K562 (cell line): ENCODE data around the gene FCGR2B. TPM values are rescaled to one million over a fixed set of nuclear protein-coding genes. Genes with fewer than 3 reads are reported as not detected.
A peak's percentile ranks its signal among the peaks of the same experiment; 100 is the strongest.
"Not testable (repeated sequence)": the region's sequence is repeated elsewhere in the genome, so short reads cannot be mapped to it uniquely, and the experiment has no call there.

Experiments used
- CEBPB ChIP-seq: fragments of 450-650 bp; IDR thresholded peaks from 2 replicates; pipeline ENCODE4 v1.6.1; 2016; ENCODE audit warnings: missing genetic modification characterization, missing compliant biosample characterization
- CEBPG ChIP-seq, 3 experiments: fragments of 200-800 bp in 1 of 3; sonication (Bioruptor generic) in 1 of 3; sonication (generic) in 1 of 3; formaldehyde crosslinking in 1 of 3; IDR thresholded peaks in 2 of 3; conservative IDR thresholded peaks in 1 of 3; 2 replicates each; pipeline versions ENCODE4 v1.6.1 to v1.8.0; 2016 to 2022; ENCODE audit warnings: missing compliant biosample characterization in 2 of 3, missing genetic modification characterization in 2 of 3, mild to moderate bottlenecking in 1 of 3, missing genetic modification reagents in 1 of 3
- ELF4 ChIP-seq: fragments of 450-650 bp; formaldehyde crosslinking; IDR thresholded peaks from 2 replicates; pipeline ENCODE4 v1.4.0; 2022; ENCODE audit warnings: missing genetic modification characterization
- ETV5 ChIP-seq: sonication (generic); formaldehyde crosslinking; IDR thresholded peaks from 2 replicates; pipeline ENCODE4 v1.4.0; 2020; ENCODE audit warnings: low read depth, mild to moderate bottlenecking, missing genetic modification reagents
- FOXA3 ChIP-seq, 2 experiments: fragments of 450-650 bp in 1 of 2; sonication (generic) in 1 of 2; formaldehyde crosslinking; IDR thresholded peaks in 1 of 2; conservative IDR thresholded peaks in 1 of 2; 2 replicates each; pipeline versions ENCODE4 v1.4.0 to v1.8.0; 2020 to 2022; ENCODE audit warnings: mild to moderate bottlenecking in 2 of 2, missing genetic modification reagents in 1 of 2
- FOXK2 ChIP-seq, 2 experiments: fragments of 450-650 bp; IDR thresholded peaks in 1 of 2; conservative IDR thresholded peaks in 1 of 2; 2 replicates each; pipeline ENCODE4 v1.6.1; 2016; ENCODE audit warnings: low read depth in 2 of 2, mild to moderate bottlenecking in 1 of 2
- GABPA ChIP-seq: fragments of 200-800 bp; sonication (Bioruptor generic); conservative IDR thresholded peaks from 2 replicates; pipeline ENCODE4 v1.6.1; 2016; ENCODE audit warnings: low read depth, missing genetic modification characterization, missing compliant biosample characterization
- GATAD2A ChIP-seq: fragments of 450-650 bp; IDR thresholded peaks from 2 replicates; pipeline ENCODE4 v1.6.1; 2017
- HDAC1 ChIP-seq, 2 experiments: fragments of 450-650 bp; IDR thresholded peaks; 2 replicates each; pipeline ENCODE4 v1.6.1; 2016 to 2017; ENCODE audit warnings: inconsistent platforms in 1 of 2, mild to moderate bottlenecking in 1 of 2, moderate library complexity in 1 of 2
- MEIS2 ChIP-seq: fragments of 450-650 bp; IDR thresholded peaks from 2 replicates; pipeline ENCODE4 v1.6.1; 2014; ENCODE audit warnings: mild to moderate bottlenecking; ENCODE audit not compliant: partially characterized antibody
- NR2C1 ChIP-seq, 2 experiments: fragments of 450-650 bp; IDR thresholded peaks; 2 replicates each; pipeline ENCODE4 v1.6.1; 2017; ENCODE audit warnings: mild to moderate bottlenecking in 2 of 2, antibody characterized with exemption in 1 of 2, inconsistent platforms in 1 of 2, missing compliant biosample characterization in 1 of 2, missing genetic modification characterization in 1 of 2
- PBX2 ChIP-seq, 2 experiments: IDR thresholded peaks in 1 of 2; conservative IDR thresholded peaks in 1 of 2; 2 replicates each; pipeline ENCODE4 v1.6.1; 2016; ENCODE audit warnings: low read depth in 2 of 2, mild to moderate bottlenecking in 1 of 2, missing compliant biosample characterization in 1 of 2, missing genetic modification characterization in 1 of 2, moderate library complexity in 1 of 2
- POLR2B ChIP-seq: fragments of 450-650 bp; IDR thresholded peaks from 2 replicates; pipeline ENCODE4 v1.6.1; 2018; ENCODE audit warnings: low read depth; ENCODE audit not compliant: partially characterized antibody
- RHOXF2B ChIP-seq: fragments of 250-450 bp; sonication (Bioruptor Pico); conservative IDR thresholded peaks from 2 replicates; pipeline ENCODE4 v1.5.1; 2021
- RNF2 ChIP-seq: sonication (generic); IDR thresholded peaks from 2 replicates; pipeline ENCODE4 v1.6.1; 2016
- SMAD3 ChIP-seq: fragments of 450-650 bp; formaldehyde crosslinking; conservative IDR thresholded peaks from 2 replicates; pipeline ENCODE4 v1.4.0; 2020; ENCODE audit warnings: mild to moderate bottlenecking
- ZHX1 ChIP-seq: fragments of 150-350 bp; conservative IDR thresholded peaks from 2 replicates; pipeline ENCODE4 v1.6.1; 2014; ENCODE audit warnings: low read length
- ZNF311 ChIP-seq: fragments of 250-450 bp; sonication (Bioruptor Pico); IDR thresholded peaks from 2 replicates; pipeline ENCODE4 v1.4.0; 2020; ENCODE audit warnings: mild to moderate bottlenecking, moderate library complexity
- ZNF766 ChIP-seq: fragments of 200-800 bp; sonication (Bioruptor generic); conservative IDR thresholded peaks from 2 replicates; pipeline ENCODE4 v1.6.1; 2016; ENCODE audit warnings: missing genetic modification characterization, missing compliant biosample characterization
- polyA plus RNA-seq, 8 experiments: library from polyadenylated mRNA; depleted of rRNA in 4 of 8; stranded (reverse) in 5 of 8; unstranded in 3 of 8; fragments of >200 nt; fragmentation: Nextera tagmentation in 2 of 8; fragmentation: Illumina TruSeq in 1 of 8; extraction: Ambion mirVana in 2 of 8; extraction: Trizol in 1 of 8; gene quantifications; 2 replicates each; pipeline versions ENCODE4 v1.2.1 to v1.2.3, GENCODE V29; 2011 to 2014; ENCODE audit warnings: inconsistent platforms in 1 of 8, missing spikeins in 1 of 8
- total RNA-seq, 7 experiments: library from RNA; depleted of rRNA in 6 of 7; stranded (reverse); fragments of >200 nt in 6 of 7; fragmentation: Illumina TruSeq in 2 of 7; extraction: Trizol in 2 of 7; gene quantifications; 2 replicates each; pipeline versions ENCODE4 v1.2.1 to v1.2.3, GENCODE V29; 2011 to 2021; ENCODE audit warnings: low replicate concordance in 1 of 7

Gene FCGR2B
- total and polyA plus RNA-seq, 9 of the 15 experiments (the other 6 are each of a cell fraction or from before 2014, with no cell fraction given) = 1.7 to 8.9 (median 3.9) TPM

- TF ChIP-seq CEBPG (CRISPR knock-in tag; IDR thresholded peaks at IDR 0.05) (0 out of 2 replicates have a peak, but pooled peaks have one; percentile 32), RNF2 (0 out of 2 replicates have a peak, but pooled peaks have one; percentile 8), GATAD2A (0 out of 2 replicates have a peak, but pooled peaks have one; percentile 14), PBX2 (tag; conservative IDR thresholded peaks at IDR 0.05; ENCODE audit: low read depth) (0 out of 2 replicates have a peak, but pooled peaks have one; percentile 15), ZNF311 (CRISPR knock-in tag) (0 out of 2 replicates have a peak, but pooled peaks have one; percentile 26), ZNF766 (peak; percentile 63; the same call in 1 of the 2 replicates), ELF4 (CRISPR knock-in tag) (peak; percentile 71; the same call in 1 of the 2 replicates), GABPA (tag) (peak; percentile 70), MEIS2 (peak; percentile 67), NR2C1 (tag; IDR thresholded peaks at IDR 0.05) (0 out of 2 replicates have a peak, but pooled peaks have one; percentile 13), FOXA3 (CRISPR knock-in tag; conservative IDR thresholded peaks at IDR 0.05 in 1 of 2, IDR thresholded peaks at IDR 0.05 in 1 of 2) (peak in 1 of 2 experiments; percentile 27; a peak in 1 of 4 replicates), ETV5 (peak; percentile 84), SMAD3 (CRISPR knock-in tag) (0 out of 2 replicates have a peak, but pooled peaks have one; percentile 18), RHOXF2B (0 out of 2 replicates have a peak, but pooled peaks have one; percentile 0), FOXK2 (conservative IDR thresholded peaks at IDR 0.05 in 1 of 2, IDR thresholded peaks at IDR 0.05 in 1 of 2; ENCODE audit: low read depth in 2 of 2) (peak; percentile 74 to 75; a peak in 3 of 4 replicates), HDAC1 (IDR thresholded peaks at IDR 0.05) (0 out of 4 replicates have a peak, but pooled peaks of 1 of the 2 experiments have one; percentile 23), ZHX1 (0 out of 2 replicates have a peak, but pooled peaks have one; percentile 6), POLR2B (peak; percentile 56), CEBPB (tag) (peak; percentile 29; the same call in 1 of the 2 replicates)
- TF ChIP-seq CEBPG (tag; conservative IDR thresholded peaks at IDR 0.05 in 1 of 2, IDR thresholded peaks at IDR 0.05 in 1 of 2); PBX2 (CRISPR knock-in tag; IDR thresholded peaks at IDR 0.05; ENCODE audit: low read depth); NR2C1 (IDR thresholded peaks at IDR 0.05): not testable (repeated sequence)
Observed at GRCh38 chr1:161622054-161622453, 40.9 kb upstream of the FCGR2B start (continued).
